ENCODE measurements around the gene COL23A1. TPM values are rescaled to one million over a fixed set of nuclear protein-coding genes. Genes with fewer than 3 reads are reported as not detected.

The COL23A1 gene
- total RNA-seq, 1 donor from 2014 or later, result 0.13 TPM

- DNase-seq (ENCODE audit: low read depth in 2 of 2), result no peak
Measured at GRCh38 chr5:178462816-178463215, 127.4 kb downstream of the COL23A1 start.

GRCh38 chr5:178462076-178462475 lies 128.1 kb downstream of the COL23A1 start:
- DNase-seq (ENCODE audit: low read depth in 2 of 2), result no peak

- peak; percentile 23 to 35 for DNase-seq (ENCODE audit: low read depth in 2 of 2)
Measured at GRCh38 chr5:178461004-178461730, 129.0 kb downstream of the COL23A1 start.

GRCh38 chr5:178460598-178460997 lies 129.6 kb downstream of the COL23A1 start:
- no peak for DNase-seq (ENCODE audit: low read depth in 2 of 2)

- no peak for DNase-seq (ENCODE audit: low read depth in 2 of 2)
Measured at GRCh38 chr5:178460174-178460573, 130.0 kb downstream of the COL23A1 start.

- DNase-seq (ENCODE audit: low read depth in 2 of 2), result no peak
Measured at GRCh38 chr5:178458140-178458539, 132.1 kb downstream of the COL23A1 start.

GRCh38 chr5:178457471-178457870 lies 132.7 kb downstream of the COL23A1 start:
- no peak for DNase-seq (ENCODE audit: low read depth in 2 of 2)

- no peak for DNase-seq (ENCODE audit: low read depth in 2 of 2)
Measured at GRCh38 chr5:178455480-178455835, 134.7 kb downstream of the COL23A1 start.

- DNase-seq (ENCODE audit: low read depth in 2 of 2), result no peak
Measured at GRCh38 chr5:178454821-178455479, 135.2 kb downstream of the COL23A1 start.

GRCh38 chr5:178454303-178454702 lies 135.9 kb downstream of the COL23A1 start:
- DNase-seq (ENCODE audit: low read depth in 2 of 2), result no peak

- no peak for DNase-seq (ENCODE audit: low read depth in 2 of 2)
Measured at GRCh38 chr5:178453224-178453623, 137.0 kb downstream of the COL23A1 start.

GRCh38 chr5:178450121-178451028 lies 139.8 kb downstream of the COL23A1 start:
- no peak for DNase-seq (ENCODE audit: low read depth in 2 of 2)

GRCh38 chr5:178449163-178450070 lies 140.8 kb downstream of the COL23A1 start:
- DNase-seq (ENCODE audit: low read depth in 2 of 2), result no peak

- DNase-seq (ENCODE audit: low read depth in 2 of 2), result no peak
Measured at GRCh38 chr5:178445534-178445933, 144.7 kb downstream of the COL23A1 start.

GRCh38 chr5:178442405-178443257 lies 147.6 kb downstream of the COL23A1 start:
- DNase-seq (ENCODE audit: low read depth in 2 of 2), result no peak

GRCh38 chr5:178441486-178442270 lies 148.5 kb downstream of the COL23A1 start:
- no peak for DNase-seq (ENCODE audit: low read depth in 2 of 2)

- no peak for DNase-seq (ENCODE audit: low read depth in 2 of 2)
Measured at GRCh38 chr5:178440181-178440580, 150.0 kb downstream of the COL23A1 start.

- no peak for DNase-seq (ENCODE audit: low read depth in 2 of 2)
Measured at GRCh38 chr5:178439493-178440180, 150.6 kb downstream of the COL23A1 start.

GRCh38 chr5:178438796-178439195 lies 151.4 kb downstream of the COL23A1 start:
- DNase-seq (ENCODE audit: low read depth in 2 of 2), result no peak

Measured in dermis microvascular lymphatic vessel endothelial cell (primary cell).